GM08714 (cell line): ENCODE data around the gene RAN.

Experiments used
- H3K4me3 ChIP-seq: fragments of 200-500 bp; sonication (Bioruptor generic); 2 replicates; pipeline ENCODE4 v1.5.1; 2014; ENCODE audit warnings: mild to moderate bottlenecking, low read length, inconsistent platforms
- ZNF274 ChIP-seq: IDR thresholded peaks from 2 replicates; pipeline ENCODE4 v1.6.1; 2012; ENCODE audit warnings: mild to moderate bottlenecking, low read depth, low read length

Gene RAN

DNA sequence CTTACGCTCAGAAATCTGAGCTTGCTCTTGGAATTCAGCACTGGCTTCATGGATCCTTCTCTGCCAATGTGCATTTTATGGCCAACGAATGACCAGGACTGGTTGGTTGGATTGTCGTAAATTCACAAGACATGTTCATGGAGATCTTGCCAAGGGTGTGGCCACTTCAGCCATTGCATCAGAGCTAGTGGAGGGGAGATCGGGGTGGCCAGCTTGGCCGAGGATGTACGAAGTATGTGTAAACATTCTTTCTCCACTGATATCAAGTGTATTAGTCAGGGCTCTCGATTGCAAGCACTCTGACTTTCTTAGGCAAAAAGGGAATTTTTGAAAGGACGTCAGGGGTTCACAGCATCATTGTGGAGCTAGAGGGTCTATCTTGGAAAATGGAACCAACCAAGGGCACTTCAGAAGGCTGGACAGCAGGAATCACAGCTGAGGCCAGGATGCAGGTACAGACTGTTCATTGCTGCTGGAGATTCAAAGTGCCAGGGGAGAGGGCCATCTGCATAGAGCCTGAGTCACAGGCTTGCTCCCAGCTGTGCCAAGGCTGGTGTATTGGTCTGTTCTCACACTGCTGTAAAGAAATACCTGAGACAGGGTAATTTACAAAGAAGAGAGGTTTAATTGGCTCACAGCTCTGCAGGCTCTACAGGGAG, 49.0 kb downstream of the RAN start:
- TF ChIP-seq ZNF274, result no peak

GRCh38 chr12:130922511-130922953, 50.7 kb downstream of the RAN start:
- no peak overlapping the region for H3K4me3 ChIP-seq
- no peak for TF ChIP-seq ZNF274

More for the DNA sequence above, 49.0 kb downstream of the RAN start:
- no peak overlapping the region for H3K4me3 ChIP-seq

GRCh38 chr12:130924966-130925665, 53.2 kb downstream of the RAN start:
- H3K4me3 ChIP-seq, result no peak overlapping the region
- no peak for TF ChIP-seq ZNF274

GRCh38 chr12:130925666-130926015, 53.8 kb downstream of the RAN start:
- no peak for TF ChIP-seq ZNF274

More at GRCh38 chr12:130925666-130926015, 53.8 kb downstream of the RAN start:
- no peak overlapping the region for H3K4me3 ChIP-seq
